ENCODE data around the gene KIF23. TPM values are rescaled to one million over a fixed set of nuclear protein-coding genes. Genes with fewer than 3 reads are reported as not detected.

The KIF23 gene
- polyA plus RNA-seq, 3 donors = 1.5 to 8.1 (median 1.8) TPM

DNA sequence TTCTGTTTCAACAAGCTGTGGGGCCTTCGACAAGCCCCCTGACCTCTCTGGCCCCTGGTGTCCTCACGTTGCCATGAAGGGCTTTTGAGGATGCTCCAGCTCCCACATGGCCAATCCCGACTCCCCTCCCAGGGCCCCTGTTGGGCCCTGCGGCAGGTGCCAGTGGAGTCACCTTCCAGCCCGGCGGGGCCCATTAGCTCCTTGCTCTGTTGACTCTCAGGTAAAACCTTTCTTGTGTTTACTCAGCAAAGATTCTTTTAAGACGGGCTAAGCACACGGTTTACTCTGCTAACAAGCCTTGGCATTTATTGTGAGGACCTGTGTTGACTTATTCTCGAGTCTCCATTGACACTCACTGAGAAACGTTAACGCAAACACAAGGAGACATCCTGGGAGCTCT lies 53.5 kb downstream of the KIF23 start:
- no peaks in the 10 kb centered on the region for H4K20me1 ChIP-seq (ENCODE audit: insufficient read depth, low read length)
- H3K36me3 Mint-ChIP-seq = no peaks in the 10 kb centered on the region
- H3K27ac Mint-ChIP-seq = no peak overlapping the region
- no peaks in the 10 kb centered on the region for H3K79me2 ChIP-seq (ENCODE audit: insufficient read depth, low read length)
- no peak overlapping the region for H2AFZ ChIP-seq (ENCODE audit: insufficient read depth, low read depth, low read length, poor library complexity, severe bottlenecking)
- H3K27ac ChIP-seq (ENCODE audit: low read depth in 1 of 2, low read length in 2 of 2) = no peak overlapping the region
- H3K27me3 Mint-ChIP-seq (ENCODE audit: low read depth in 3 of 3) = peaks cover 0 to 8% (median 2%) of the 10 kb centered on the region in 3 donors
- H3K9ac ChIP-seq (ENCODE audit: insufficient read depth, low read length, poor library complexity, severe bottlenecking) = no peak overlapping the region
- H3K4me1 ChIP-seq (ENCODE audit: control insufficient read depth in 1 of 2, insufficient read depth in 2 of 2, low read length in 2 of 2) = peaks cover 5 to 9% of the 10 kb centered on the region in 2 donors
- DNase-seq = no peak
- H3K4me2 ChIP-seq (replicated peaks; ENCODE audit: extremely low read depth, low read length, poor library complexity, severe bottlenecking) = no peak overlapping the region
- 94% methylated on average over 8 of the region's 11 CpGs for WGBS (ENCODE audit: insufficient coverage)
- H3K27me3 ChIP-seq (ENCODE audit: control insufficient read depth in 2 of 2, insufficient read depth in 2 of 2, low read length in 2 of 2) = no peaks in the 10 kb centered on the region
- H3K36me3 ChIP-seq (replicated peaks in 1 of 2; ENCODE audit: control insufficient read depth in 1 of 2, insufficient read depth in 2 of 2, low read length in 2 of 2) = no peaks in the 10 kb centered on the region
- no peaks in the 10 kb centered on the region for H3K9me3 Mint-ChIP-seq
- H3K4me1 Mint-ChIP-seq = peaks cover 12% of the 10 kb centered on the region
- TF ChIP-seq, protein P1, sequence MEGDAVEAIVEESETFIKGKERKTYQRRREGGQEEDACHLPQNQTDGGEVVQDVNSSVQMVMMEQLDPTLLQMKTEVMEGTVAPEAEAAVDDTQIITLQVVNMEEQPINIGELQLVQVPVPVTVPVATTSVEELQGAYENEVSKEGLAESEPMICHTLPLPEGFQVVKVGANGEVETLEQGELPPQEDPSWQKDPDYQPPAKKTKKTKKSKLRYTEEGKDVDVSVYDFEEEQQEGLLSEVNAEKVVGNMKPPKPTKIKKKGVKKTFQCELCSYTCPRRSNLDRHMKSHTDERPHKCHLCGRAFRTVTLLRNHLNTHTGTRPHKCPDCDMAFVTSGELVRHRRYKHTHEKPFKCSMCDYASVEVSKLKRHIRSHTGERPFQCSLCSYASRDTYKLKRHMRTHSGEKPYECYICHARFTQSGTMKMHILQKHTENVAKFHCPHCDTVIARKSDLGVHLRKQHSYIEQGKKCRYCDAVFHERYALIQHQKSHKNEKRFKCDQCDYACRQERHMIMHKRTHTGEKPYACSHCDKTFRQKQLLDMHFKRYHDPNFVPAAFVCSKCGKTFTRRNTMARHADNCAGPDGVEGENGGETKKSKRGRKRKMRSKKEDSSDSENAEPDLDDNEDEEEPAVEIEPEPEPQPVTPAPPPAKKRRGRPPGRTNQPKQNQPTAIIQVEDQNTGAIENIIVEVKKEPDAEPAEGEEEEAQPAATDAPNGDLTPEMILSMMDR (IDR thresholded peaks at IDR 0.05) = no peak
- no peak overlapping the region for H3K4me3 Mint-ChIP-seq
- H3K4me3 ChIP-seq (replicated peaks in 1 of 3; ENCODE audit: low read depth in 2 of 3, low read length in 3 of 3) = no peak overlapping the region
- no peaks in the 10 kb centered on the region for H3K9me3 ChIP-seq (replicated peaks in 1 of 2; ENCODE audit: control insufficient read depth in 1 of 2, insufficient read depth in 1 of 2, low read length in 2 of 2)
- intact Hi-C loops (cut with micrococcal nuclease) = loop anchor here in 1 of 2 donors (10.0 kb wide), 1 partner anchor 413 kb away; no protein-coding TSS in a partner anchor

DNA sequence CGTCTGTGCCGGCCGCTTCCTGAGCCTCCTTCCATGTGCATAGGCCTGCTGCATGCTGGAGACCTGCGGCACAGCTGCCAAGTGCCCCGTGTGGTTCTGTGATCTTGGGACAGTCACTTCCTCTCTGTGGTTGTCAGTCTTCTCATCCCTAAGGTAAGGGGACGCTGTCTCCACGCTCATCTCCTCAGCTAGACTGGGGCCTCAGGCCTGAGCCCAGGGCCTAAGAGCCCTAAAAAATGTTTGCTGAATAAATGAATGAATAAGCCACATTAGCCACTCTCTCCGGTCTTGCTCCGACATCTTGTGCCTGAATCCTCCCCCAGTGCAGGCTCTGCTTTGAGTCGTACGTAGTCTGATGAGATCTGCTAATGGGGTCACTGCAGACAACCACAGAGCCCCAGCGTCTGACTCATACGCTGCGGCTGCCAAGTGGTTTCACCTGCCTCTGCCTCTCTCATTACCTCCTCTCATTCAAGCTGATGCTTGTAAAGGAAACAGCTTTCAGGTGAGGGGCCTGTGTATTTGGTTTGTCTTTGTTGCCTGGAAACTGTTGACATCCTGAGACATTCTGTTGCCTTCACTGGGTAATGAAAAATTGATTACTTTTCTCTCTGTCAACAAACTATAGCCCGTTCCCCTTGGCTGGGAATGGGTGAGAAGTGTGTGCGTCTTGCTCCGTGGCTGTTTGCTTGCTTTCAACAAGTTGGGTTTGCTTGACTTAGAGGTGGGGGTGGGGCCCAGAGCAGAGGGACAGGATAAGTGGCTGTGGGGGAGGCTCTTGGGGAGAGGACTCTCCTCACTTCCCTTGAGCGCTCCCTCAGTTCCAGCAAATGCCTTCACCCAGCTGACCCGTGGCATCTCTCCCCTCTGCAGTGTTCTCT lies 54.3 kb downstream of the KIF23 start:
- Mint-ChIP-seq H3K4me3 (no peak overlapping the region), H3K27me3 (ENCODE audit: low read depth in 3 of 3) (peaks cover 0 to 8% (median 2%) of the 10 kb centered on the region in 3 donors), H3K9me3 (no peaks in the 10 kb centered on the region), H3K27ac (no peak overlapping the region), H3K36me3 (no peaks in the 10 kb centered on the region), H3K4me1 (peaks cover 7% of the 10 kb centered on the region)
- H3K9me3 ChIP-seq (replicated peaks in 1 of 2; ENCODE audit: control insufficient read depth in 1 of 2, insufficient read depth in 1 of 2, low read length in 2 of 2) = no peaks in the 10 kb centered on the region
- H3K27ac ChIP-seq (ENCODE audit: low read depth in 1 of 2, low read length in 2 of 2) = no peak overlapping the region
- 45% methylated on average over 8 of the region's 19 CpGs for WGBS (ENCODE audit: insufficient coverage)
- H4K20me1 ChIP-seq (ENCODE audit: insufficient read depth, low read length) = no peaks in the 10 kb centered on the region
- H3K79me2 ChIP-seq (ENCODE audit: insufficient read depth, low read length) = no peaks in the 10 kb centered on the region
- no peak overlapping the region for H3K4me2 ChIP-seq (replicated peaks; ENCODE audit: extremely low read depth, low read length, poor library complexity, severe bottlenecking)
- H3K9ac ChIP-seq (ENCODE audit: insufficient read depth, low read length, poor library complexity, severe bottlenecking) = no peak overlapping the region
- H3K4me3 ChIP-seq (replicated peaks in 1 of 3; ENCODE audit: low read depth in 2 of 3, low read length in 3 of 3) = no peak overlapping the region
- H3K4me1 ChIP-seq (ENCODE audit: control insufficient read depth in 1 of 2, insufficient read depth in 2 of 2, low read length in 2 of 2) = peaks cover 0 to 2% of the 10 kb centered on the region in 2 donors
- TF ChIP-seq, protein P1 (IDR thresholded peaks at IDR 0.05) = no peak
- no peak for DNase-seq
- no peaks in the 10 kb centered on the region for H3K36me3 ChIP-seq (replicated peaks in 1 of 2; ENCODE audit: control insufficient read depth in 1 of 2, insufficient read depth in 2 of 2, low read length in 2 of 2)
- no peak overlapping the region for H2AFZ ChIP-seq (ENCODE audit: insufficient read depth, low read depth, low read length, poor library complexity, severe bottlenecking)
- intact Hi-C loops (cut with micrococcal nuclease) = loop anchor here in 1 of 2 donors (10.0 kb wide), 1 partner anchor 414 kb away; no protein-coding TSS in a partner anchor
- H3K27me3 ChIP-seq (ENCODE audit: control insufficient read depth in 2 of 2, insufficient read depth in 2 of 2, low read length in 2 of 2) = no peaks in the 10 kb centered on the region
